HepG2 (cell line): ENCODE data around the gene NTMT1. TPM values are rescaled to one million over a fixed set of nuclear protein-coding genes. Genes with fewer than 3 reads are reported as not detected.

Experiments
- AGO1 ChIP-seq: fragments of 200-400 bp; formaldehyde crosslinking; IDR thresholded peaks from 2 replicates; pipeline ENCODE4 v1.6.1; 2017; ENCODE audit warnings: mild to moderate bottlenecking, low read depth, low read length, moderate library complexity; ENCODE audit not compliant: poor library complexity, severe bottlenecking
- BHLHE40 ChIP-seq: IDR thresholded peaks from 2 replicates; pipeline ENCODE4 v1.6.1; 2011; ENCODE audit warnings: low read length, improper control_type of control experiment
- CBFB ChIP-seq: sonication (generic); formaldehyde crosslinking; IDR thresholded peaks from 2 replicates; pipeline ENCODE4 v1.4.0; 2020; ENCODE audit warnings: missing genetic modification reagents
- GFI1 ChIP-seq: sonication (generic); formaldehyde crosslinking; IDR thresholded peaks from 2 replicates; pipeline ENCODE4 v1.5.0; 2020; ENCODE audit warnings: missing genetic modification reagents, mild to moderate bottlenecking, borderline replicate concordance
- HNF1B ChIP-seq: sonication (generic); formaldehyde crosslinking; IDR thresholded peaks from 2 replicates; pipeline ENCODE4 v1.5.1; 2020; ENCODE audit warnings: mild to moderate bottlenecking, moderate library complexity, missing genetic modification reagents
- JUND ChIP-seq: sonication (generic); formaldehyde crosslinking; IDR thresholded peaks from 2 replicates; pipeline ENCODE4 v1.8.0; 2022; ENCODE audit warnings: mild to moderate bottlenecking, missing genetic modification reagents
- KDM2A ChIP-seq: sonication (generic); formaldehyde crosslinking; IDR thresholded peaks from 2 replicates; pipeline ENCODE4 v1.4.0; 2020; ENCODE audit warnings: low read depth, missing genetic modification reagents, borderline replicate concordance
- KDM6A ChIP-seq: IDR thresholded peaks from 2 replicates; pipeline ENCODE4 v1.6.1; 2016; ENCODE audit warnings: low read depth
- KLF6 ChIP-seq: IDR thresholded peaks from 2 replicates; pipeline ENCODE4 v1.8.0; 2016; ENCODE audit warnings: missing biosample characterization, missing genetic modification reagents
- NR1H2 ChIP-seq: sonication (generic); formaldehyde crosslinking; IDR thresholded peaks from 2 replicates; pipeline ENCODE4 v1.8.1; 2022; ENCODE audit warnings: low read depth, missing genetic modification reagents, borderline replicate concordance
- NRL ChIP-seq: sonication (generic); formaldehyde crosslinking; IDR thresholded peaks from 2 replicates; pipeline ENCODE4 v1.5.0; 2020; ENCODE audit warnings: missing genetic modification reagents, mild to moderate bottlenecking, moderate library complexity, borderline replicate concordance
- RBFOX2 ChIP-seq: fragments of 200-400 bp; formaldehyde crosslinking; IDR thresholded peaks from 2 replicates; pipeline ENCODE4 v1.6.1; 2017; ENCODE audit warnings: low read depth, mild to moderate bottlenecking, low read length
- RORA ChIP-seq: sonication (generic); formaldehyde crosslinking; IDR thresholded peaks from 2 replicates; pipeline ENCODE4 v1.5.0; 2020; ENCODE audit warnings: mild to moderate bottlenecking, missing genetic modification reagents, moderate library complexity
- SMC3 ChIP-seq: IDR thresholded peaks from 2 replicates; pipeline ENCODE4 v1.6.1; 2011; ENCODE audit warnings: low read length, improper control_type of control experiment
- SP2 ChIP-seq: sonication (generic); formaldehyde crosslinking; IDR thresholded peaks from 2 replicates; pipeline ENCODE4 v1.5.1; 2020; ENCODE audit warnings: mild to moderate bottlenecking, missing genetic modification reagents
- TFDP1 ChIP-seq: IDR thresholded peaks from 2 replicates; pipeline ENCODE4 v1.6.1; 2016; ENCODE audit warnings: missing compliant biosample characterization, missing genetic modification reagents, borderline replicate concordance
- U2AF2 ChIP-seq: fragments of 200-400 bp; formaldehyde crosslinking; IDR thresholded peaks from 2 replicates; pipeline ENCODE4 v1.6.1; 2017; ENCODE audit warnings: low read depth, mild to moderate bottlenecking, low read length
- YEATS4 ChIP-seq: sonication (generic); formaldehyde crosslinking; IDR thresholded peaks from 2 replicates; pipeline ENCODE4 v1.4.0; 2020; ENCODE audit warnings: missing genetic modification reagents, borderline replicate concordance
- ZC3H13 ChIP-seq: sonication (generic); formaldehyde crosslinking; IDR thresholded peaks from 2 replicates; pipeline ENCODE4 v1.8.1; 2023; ENCODE audit warnings: mild to moderate bottlenecking, missing genetic modification reagents, moderate library complexity
- ZIK1 ChIP-seq: sonication (generic); formaldehyde crosslinking; IDR thresholded peaks from 2 replicates; pipeline ENCODE4 v1.5.0; 2020; ENCODE audit warnings: mild to moderate bottlenecking, low read depth, missing genetic modification reagents, borderline replicate concordance
- ZNF574 ChIP-seq: sonication (generic); formaldehyde crosslinking; IDR thresholded peaks from 2 replicates; pipeline ENCODE4 v1.4.0; 2020; ENCODE audit warnings: missing genetic modification reagents
- ZNF75D ChIP-seq: sonication (generic); formaldehyde crosslinking; IDR thresholded peaks from 2 replicates; pipeline ENCODE4 v1.8.1; 2023; ENCODE audit warnings: missing genetic modification reagents, mild to moderate bottlenecking, borderline replicate concordance
- ZNF777 ChIP-seq: sonication (generic); formaldehyde crosslinking; IDR thresholded peaks from 2 replicates; pipeline ENCODE4 v1.4.0; 2020; ENCODE audit warnings: missing genetic modification reagents
- ZSCAN25 ChIP-seq: sonication (generic); formaldehyde crosslinking; IDR thresholded peaks from 2 replicates; pipeline ENCODE4 v1.8.0; 2022; ENCODE audit warnings: mild to moderate bottlenecking, missing genetic modification reagents
- polyA plus RNA-seq, 8 experiments: library from polyadenylated mRNA; depleted of rRNA in 3 of 8; stranded (reverse) in 7 of 8; unstranded in 1 of 8; fragments of >200 nt; fragmentation: Illumina TruSeq in 4 of 8; extraction: Trizol in 4 of 8; gene quantifications; 2 replicates each; pipeline versions ENCODE4 v1.2.1 to v1.2.3, GENCODE V29; 2011 to 2016; ENCODE audit warnings: low read depth in 4 of 8, missing spikeins in 1 of 8, mixed read lengths in 1 of 8; ENCODE audit not compliant: insufficient read depth in 1 of 8
- total RNA-seq, 5 experiments: library from RNA; depleted of rRNA; stranded (reverse); fragments of >200 nt; fragmentation: Illumina TruSeq; extraction: Trizol; gene quantifications; 2 replicates each; pipeline ENCODE4 v1.2.3, GENCODE V29; 2016; ENCODE audit warnings: low read depth in 1 of 5

Gene NTMT1
- total and polyA plus RNA-seq, 2 of the 13 experiments (the other 11 are each of a cell fraction or from before 2014, with no cell fraction given): 49.1 to 53.8 TPM

DNA sequence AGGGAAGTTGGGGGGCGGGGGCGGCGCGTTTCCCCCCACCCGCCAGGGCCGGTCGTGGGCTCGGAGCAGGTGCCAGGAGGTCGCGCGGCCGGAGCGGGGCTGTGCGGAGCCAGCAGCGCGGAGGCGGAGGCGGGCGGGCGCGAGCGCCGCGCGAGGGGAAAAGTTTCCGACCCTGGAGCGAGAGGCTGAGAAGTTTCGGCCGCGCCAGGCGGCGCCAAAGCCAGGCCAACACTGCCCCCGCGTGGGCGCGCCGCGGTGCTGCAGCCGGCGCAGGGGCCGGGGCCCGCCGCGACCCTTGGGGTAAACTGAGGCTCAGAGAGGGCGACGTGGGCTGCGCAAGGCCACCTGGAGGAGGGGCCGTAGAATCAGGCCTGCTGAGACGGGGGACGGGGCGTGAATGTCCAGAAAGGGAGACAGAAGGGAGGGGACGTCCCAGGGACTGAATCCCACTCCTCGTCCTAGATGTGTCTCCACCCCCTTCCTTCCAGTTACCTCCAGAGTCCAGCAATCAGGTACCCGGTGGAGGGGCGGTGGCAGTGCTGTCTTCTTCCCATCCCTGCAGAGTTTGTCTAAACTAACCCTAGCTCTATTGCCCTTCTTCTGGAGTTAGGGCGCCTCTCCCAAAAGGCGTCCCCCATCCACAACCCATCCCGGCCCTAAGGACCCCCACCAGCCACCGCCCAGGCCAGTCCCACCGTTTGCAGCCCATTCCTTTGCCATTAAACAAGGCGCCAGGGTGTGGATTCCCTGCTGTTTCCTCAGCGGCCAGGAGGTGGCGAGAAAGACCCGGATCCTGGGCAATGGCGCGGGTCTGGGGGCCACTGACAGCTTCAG is 15.3 kb upstream of the NTMT1 start (continued):
- peak; percentile 61; the same call in 1 of the 2 replicates for TF ChIP-seq KDM2A (CRISPR knock-in tag)
- TF ChIP-seq KDM6A: no peak
- TF ChIP-seq ZNF777 (CRISPR knock-in tag): peak; percentile 17; the same call in 1 of the 2 replicates
- peak; percentile 27; the same call in 1 of the 2 replicates for TF ChIP-seq TFDP1 (CRISPR knock-in tag)
- peak; percentile 65 for TF ChIP-seq ZNF574 (CRISPR knock-in tag)
- 0 out of 2 replicates have a peak, but pooled peaks have one; percentile 43 for TF ChIP-seq SP2
- no peak for TF ChIP-seq RORA
- TF ChIP-seq GFI1 (CRISPR knock-in tag): no peak
- TF ChIP-seq NRL (CRISPR knock-in tag): peak; percentile 61; the same call in 1 of the 2 replicates
- TF ChIP-seq NR1H2: no peak
- TF ChIP-seq ZIK1 (CRISPR knock-in tag): peak; percentile 35; the same call in 1 of the 2 replicates
- TF ChIP-seq HNF1B: peak; percentile 67
- peak; percentile 85 for TF ChIP-seq RBFOX2
- TF ChIP-seq U2AF2: no peak
- peak; percentile 78 for TF ChIP-seq AGO1
- TF ChIP-seq CBFB (CRISPR knock-in tag): peak; percentile 44; the same call in 1 of the 2 replicates
- TF ChIP-seq ZNF75D (CRISPR knock-in tag): no peak
- TF ChIP-seq ZSCAN25 (CRISPR knock-in tag): peak; percentile 76; the same call in 1 of the 2 replicates
- TF ChIP-seq ZC3H13 (CRISPR knock-in tag): 0 out of 2 replicates have a peak, but pooled peaks have one; percentile 28
- 0 out of 2 replicates have a peak, but pooled peaks have one; percentile 27 for TF ChIP-seq YEATS4 (CRISPR knock-in tag)
- no peak for TF ChIP-seq BHLHE40
- 0 out of 2 replicates have a peak, but pooled peaks have one; percentile 28 for TF ChIP-seq KLF6
- TF ChIP-seq SMC3: peak; percentile 26; the same call in 1 of the 2 replicates
- no peak for TF ChIP-seq JUND (CRISPR knock-in tag)
